Heart left ventricle (tissue), 16 donors: Measurements from ENCODE around the gene PAQR5. TPM values are rescaled to one million over a fixed set of nuclear protein-coding genes. Genes with fewer than 3 reads are reported as not detected.
A peak's percentile ranks its signal among the peaks of the same experiment; 100 is the strongest.

Experiments
- ATAC-seq, 4 donors: fragments of 200-7000 bp; cut with Tn5 transposase; one replicate each; pipeline ENCODE4 v1.9.1; 2020 to 2022; ENCODE audit warnings: moderate library complexity in 4 of 4, mild to moderate bottlenecking in 3 of 4, moderate number of reproducible peaks in 1 of 4
- DNase-seq, 5 donors: peaks; one replicate each; pipeline ENCODE4 v3.0.0-alpha.2; 2020
- H3K27ac ChIP-seq, 12 donors: fragments of 200-600 bp; sonication (generic) in 4 of 12; one replicate each; pipeline versions ENCODE4 v1.5.0 to v1.8.0; 2016 to 2022; ENCODE audit warnings: mild to moderate bottlenecking in 2 of 12
- H3K27me3 ChIP-seq, 9 donors: fragments of 200-600 bp; sonication (generic) in 2 of 9; one replicate each; pipeline versions ENCODE4 v1.5.1 to v1.8.0; 2016 to 2022; ENCODE audit warnings: mild to moderate bottlenecking in 3 of 9
- H3K36me3 ChIP-seq, 9 donors: fragments of 200-600 bp; sonication (generic) in 2 of 9; one replicate each; pipeline versions ENCODE4 v1.5.0 to v1.8.0; 2018 to 2022; ENCODE audit warnings: mild to moderate bottlenecking in 2 of 9
- H3K4me1 ChIP-seq, 12 donors: fragments of 200-600 bp; sonication (generic) in 4 of 12; one replicate each; pipeline versions ENCODE4 v1.5.0 to v1.8.0; 2016 to 2022; ENCODE audit warnings: mild to moderate bottlenecking in 3 of 12
- H3K4me3 ChIP-seq, 12 donors: fragments of 200-600 bp; sonication (generic) in 4 of 12; one replicate each; pipeline versions ENCODE4 v1.5.0 to v1.8.0; 2017 to 2022; ENCODE audit warnings: mild to moderate bottlenecking in 9 of 12, moderate library complexity in 4 of 12
- H3K9me3 ChIP-seq, 12 donors: fragments of 200-600 bp; sonication (generic) in 4 of 12; one replicate each; pipeline versions ENCODE4 v1.5.0 to v1.8.0; 2016 to 2022; ENCODE audit warnings: mild to moderate bottlenecking in 1 of 12
- POLR2A ChIP-seq, 2 donors: fragments of 450-650 bp; IDR thresholded peaks; one replicate each; pipeline ENCODE4 v1.6.1; 2017; ENCODE audit warnings: antibody characterized with exemption in 2 of 2, mild to moderate bottlenecking in 2 of 2, moderate library complexity in 2 of 2
- WGBS, 4 donors: extraction: QIAGEN DNeasy Blood & Tissue Kit in 2 of 4; methylation state at CpG; one replicate each; pipeline versions ENCODE4 v1.1.5 to v1.1.7; 2013 to 2018; 5-methylcytosine and 5-hydroxymethylcytosine counted together
- intact Hi-C, 10 donors: fragments of 100-400 bp; cut with DNase I; formaldehyde crosslinking; loops; one replicate each; pipeline versions ENCODE4 v1.11.1 to v1.14.2; 2022
- polyA plus RNA-seq, 2 donors: library from polyadenylated mRNA; stranded (reverse); fragments of 200-250 nt; gene quantifications; one replicate each; pipeline ENCODE4 v1.2.3, GENCODE V29; 2013
- total RNA-seq, 9 donors: library from RNA; depleted of rRNA in 2 of 9; stranded (reverse); fragments of >200 nt in 2 of 9; fragmentation: NEBNext Ultra II Directional in 3 of 9; extraction: Animal tissue kit (Norgen Biotek cat#: 25700) in 3 of 9; gene quantifications; one replicate each; pipeline versions ENCODE4 v1.1.0 to v1.2.4, GENCODE V29; 2016 to 2023
- TF ChIP-seq, protein P1 (sequence below), 12 donors: fragments of 200-600 bp; sonication (generic) in 4 of 12; IDR thresholded peaks; one replicate each; pipeline versions ENCODE4 v1.5.0 to v1.8.0; 2018 to 2022; ENCODE audit warnings: antibody characterized with exemption in 12 of 12, mild to moderate bottlenecking in 5 of 12
- donor health status: ischemic (EF 13 %, LVEDD 7.1; RV severe dilation, severe dysfunction).
- donor health status: healthy with polysubstance abuse.
- donor health status: DM: no; HTN: yes; CAD: no.
- donor health status: DM: no; HTN: no; CAD: no.
- donor health status: ischemic (EF 25% LVEDD 6.9; RV normal size, moderate dysfunction).
- donor health status: ischemic (EF 25% LVEDD 5.7; RV mildly dilated, moderate dysfunction).
- donor health status: healthy.
- donor health status: DM: yes; HTN: yes; CAD: no.
- donor health status: ischemic (EF 35%, LVEDD 5.7; RV mildly dilated, moderate dysfunction).
- donor health status: nonischemic (EF 11% LVEDD 7.7; RV severe dilation, severe dysfunction).
- donor health status: DM: yes; HTN: yes; CAD: no.
- donor health status: PGD.
- donor health status: ischemic (EF 29% LVEDD 5.4; RV normal size, mild dysfunction).
- donor health status: nonischemic (EF 23%, LVEDD 6.1; RV moderate dilation, normal function).

The PAQR5 gene
- total and polyA plus RNA-seq, 11 donors = 0.27 to 1.6 (median 1.1) TPM

DNA sequence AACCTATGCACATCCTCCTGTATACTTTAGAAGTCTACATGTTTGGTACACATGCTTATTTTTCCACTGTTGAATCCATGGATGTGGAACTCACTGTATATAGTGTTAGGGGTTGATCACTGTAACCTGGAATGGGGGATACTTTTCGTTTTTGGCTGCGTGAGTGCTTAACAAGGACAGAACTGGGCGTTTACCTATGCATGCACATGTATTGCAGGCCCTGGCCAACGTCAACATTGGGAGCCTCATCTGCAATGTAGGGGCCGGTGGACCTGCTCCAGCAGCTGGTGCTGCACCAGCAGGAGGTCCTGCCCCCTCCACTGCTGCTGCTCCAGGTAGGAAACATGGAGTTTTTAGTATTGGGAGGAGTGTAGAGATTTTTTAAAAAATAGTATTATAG, 156.2 kb downstream of the PAQR5 start:
- Histone ChIP-seq H3K9me3 (no peaks in the 10 kb centered on the region), H3K27me3 (no peaks in the 10 kb centered on the region), H3K4me3 (peak overlapping the region in 8 of 12 donors; percentile 57 to 99 (median 90)), H3K36me3 (peaks cover 0 to 40% (median 36%) of the 10 kb centered on the region in 9 donors), H3K4me1 (peaks cover 5 to 52% (median 32%) of the 10 kb centered on the region in 12 donors), H3K27ac (peak overlapping the region in 1 of 12 donors; percentile 96)
- DNase-seq (no peak), ATAC-seq (no peak)
- no peak for TF ChIP-seq POLR2A (IDR thresholded peaks at IDR 0.05)
- intact Hi-C loops = loop anchor here in 2 of 10 donors (5.0 kb wide), 1 partner anchor 43 kb away; the partner anchor contains the start of gene KIF23 (in 2 of the 2)
- 35 to 41% (median 41%) methylated on average over 5 of the region's 5 CpGs for WGBS, 4 donors

DNA sequence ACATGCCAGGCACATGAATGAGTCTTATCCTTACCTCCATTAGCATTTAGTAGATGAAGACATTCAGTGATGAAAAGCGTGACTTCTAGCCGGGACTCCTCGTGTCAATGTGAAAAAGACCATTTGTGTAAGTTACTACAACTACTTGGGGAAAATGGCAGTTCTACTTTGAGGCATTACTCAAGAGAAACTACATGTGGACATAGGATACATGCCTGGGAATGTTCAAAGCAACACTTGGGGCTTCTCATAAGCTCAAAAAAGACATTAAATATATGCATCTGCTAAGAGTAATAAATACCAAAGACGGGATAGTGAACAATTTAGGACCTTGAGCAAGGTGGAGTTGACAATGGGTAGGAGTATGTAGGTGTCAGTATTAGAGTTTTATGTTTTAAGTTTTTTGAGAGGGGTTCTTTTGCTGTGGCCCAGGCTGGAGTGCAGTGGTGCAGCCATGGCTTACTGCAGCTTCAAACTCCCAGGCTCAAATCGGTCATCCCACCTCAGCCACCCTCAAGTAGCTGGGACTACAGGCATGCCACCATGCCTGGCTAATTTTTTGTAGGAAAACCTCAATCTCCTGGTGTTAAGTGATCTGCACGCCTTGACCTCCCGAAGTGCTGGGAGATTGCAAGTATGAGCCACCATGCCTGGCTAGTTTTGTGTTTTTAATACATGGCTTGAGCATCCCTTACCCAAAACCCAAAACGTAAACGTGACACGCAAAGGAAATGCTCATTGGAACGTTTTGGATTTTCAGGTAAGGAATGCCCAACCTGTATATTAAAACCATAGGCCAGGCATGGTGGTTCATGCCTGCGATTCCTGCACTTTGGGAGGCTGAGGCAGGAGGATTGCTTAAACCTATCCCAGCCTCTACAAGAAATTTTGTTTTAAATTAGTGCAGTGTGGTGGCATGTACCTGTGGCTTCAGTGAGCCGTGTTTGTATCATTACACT, 157.8 kb downstream of the PAQR5 start:
- peaks cover 0 to 40% (median 36%) of the 10 kb centered on the region in 9 donors for H3K36me3 ChIP-seq
- 86 to 91% (median 89%) methylated on average over 13 of the region's 13 CpGs for WGBS, 4 donors
- peak overlapping the region in 1 of 12 donors; percentile 3 for H3K27ac ChIP-seq
- peaks cover 5 to 56% (median 32%) of the 10 kb centered on the region in 12 donors for H3K4me1 ChIP-seq
- DNase-seq (no peak), ATAC-seq (no peak)
- intact Hi-C loops = no loop called here
- H3K9me3 ChIP-seq = no peaks in the 10 kb centered on the region
- TF ChIP-seq, protein P1, sequence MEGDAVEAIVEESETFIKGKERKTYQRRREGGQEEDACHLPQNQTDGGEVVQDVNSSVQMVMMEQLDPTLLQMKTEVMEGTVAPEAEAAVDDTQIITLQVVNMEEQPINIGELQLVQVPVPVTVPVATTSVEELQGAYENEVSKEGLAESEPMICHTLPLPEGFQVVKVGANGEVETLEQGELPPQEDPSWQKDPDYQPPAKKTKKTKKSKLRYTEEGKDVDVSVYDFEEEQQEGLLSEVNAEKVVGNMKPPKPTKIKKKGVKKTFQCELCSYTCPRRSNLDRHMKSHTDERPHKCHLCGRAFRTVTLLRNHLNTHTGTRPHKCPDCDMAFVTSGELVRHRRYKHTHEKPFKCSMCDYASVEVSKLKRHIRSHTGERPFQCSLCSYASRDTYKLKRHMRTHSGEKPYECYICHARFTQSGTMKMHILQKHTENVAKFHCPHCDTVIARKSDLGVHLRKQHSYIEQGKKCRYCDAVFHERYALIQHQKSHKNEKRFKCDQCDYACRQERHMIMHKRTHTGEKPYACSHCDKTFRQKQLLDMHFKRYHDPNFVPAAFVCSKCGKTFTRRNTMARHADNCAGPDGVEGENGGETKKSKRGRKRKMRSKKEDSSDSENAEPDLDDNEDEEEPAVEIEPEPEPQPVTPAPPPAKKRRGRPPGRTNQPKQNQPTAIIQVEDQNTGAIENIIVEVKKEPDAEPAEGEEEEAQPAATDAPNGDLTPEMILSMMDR (IDR thresholded peaks at IDR 0.05) = no peak
- no peak for TF ChIP-seq POLR2A (IDR thresholded peaks at IDR 0.05)
- no peak overlapping the region for H3K4me3 ChIP-seq
- no peaks in the 10 kb centered on the region for H3K27me3 ChIP-seq

Other genes starting within 250 kb of the PAQR5 start
- 10 to 100 TPM in 2 of 9 donors, 1 to 10 TPM in 7; 7.8 to 14.3 (median 8.4) TPM for gene GLCE, start 138.3 kb upstream of the PAQR5 start, total RNA-seq
- 1 to 10 TPM; 4.0 to 9.7 TPM for gene GLCE, start 138.3 kb upstream of the PAQR5 start, polyA plus RNA-seq
- 1 to 10 TPM in 4 of 9 donors, under 1 TPM in 4, not detected in 1; 0.32 to 7.7 (median 1.4) TPM for gene KIF23, start 115.4 kb downstream of the PAQR5 start, total RNA-seq
- under 1 TPM; 0.23 to 0.54 TPM for gene KIF23, start 115.4 kb downstream of the PAQR5 start, polyA plus RNA-seq
- gene RPLP1, start 153.9 kb downstream of the PAQR5 start, total RNA-seq = 1,000 to 10,000 TPM in 7 of 9 donors, 100 to 1,000 TPM in 2; 487 to 1,482 (median 1,221) TPM
- gene RPLP1, start 153.9 kb downstream of the PAQR5 start, polyA plus RNA-seq = 1,000 to 10,000 TPM; 1,397 to 1,852 TPM